ENCODE measurements around the gene JRKL.

Gene JRKL

GRCh38 chr11:96389720-96390487 lies at the start of gene JRKL, which contains the start of gene CCDC82:
Gene JRKL, plus strand, starts transcription at chr11:96390013. Its CDS starts 637 bp downstream, at chr11:96390650.
Gene CCDC82, minus strand, starts transcription at chr11:96389912. Its CDS starts 5,165 bp downstream, at chr11:96384747.
- DNase-seq (ENCODE audit: low spot score), result peak; percentile 96

GRCh38 chr11:96340555-96340885 lies 49.3 kb upstream of the JRKL start:
- peak; percentile 30 for DNase-seq (ENCODE audit: low spot score)

GRCh38 chr11:96341211-96342013 lies 48.4 kb upstream of the JRKL start:
- DNase-seq (ENCODE audit: low spot score), result peak; percentile 55

GRCh38 chr11:96342014-96342960 lies 47.5 kb upstream of the JRKL start:
- no peak for DNase-seq (ENCODE audit: low spot score)

- peak; percentile 93 for DNase-seq (ENCODE audit: low spot score)
Measured at GRCh38 chr11:96342961-96343711, 46.7 kb upstream of the JRKL start, which contains the start of gene MAML2. Gene MAML2, minus strand, starts transcription at chr11:96343195. Its CDS starts 1,300 bp downstream, at chr11:96341895.

GRCh38 chr11:96356848-96357247 lies 33.0 kb upstream of the JRKL start:
- DNase-seq (ENCODE audit: low spot score), result no peak

- DNase-seq (ENCODE audit: low spot score), result no peak
Measured at GRCh38 chr11:96357794-96358193, 32.0 kb upstream of the JRKL start.

GRCh38 chr11:96358321-96358720 lies 31.5 kb upstream of the JRKL start:
- no peak for DNase-seq (ENCODE audit: low spot score)

- no peak for DNase-seq (ENCODE audit: low spot score)
Measured at GRCh38 chr11:96361778-96362177, 28.0 kb upstream of the JRKL start.

- DNase-seq (ENCODE audit: low spot score), result no peak
Measured at GRCh38 chr11:96365493-96365892, 24.3 kb upstream of the JRKL start.

- DNase-seq (ENCODE audit: low spot score), result no peak
Measured at GRCh38 chr11:96366024-96366423, 23.8 kb upstream of the JRKL start.

- DNase-seq (ENCODE audit: low spot score), result no peak
Measured at GRCh38 chr11:96367342-96367741, 22.5 kb upstream of the JRKL start.

- no peak for DNase-seq (ENCODE audit: low spot score)
Measured at GRCh38 chr11:96373826-96374225, 16.0 kb upstream of the JRKL start.

- no peak for DNase-seq (ENCODE audit: low spot score)
Measured at GRCh38 chr11:96376796-96377195, 13.0 kb upstream of the JRKL start.

GRCh38 chr11:96384156-96384555 lies 5.7 kb upstream of the JRKL start:
- no peak for DNase-seq (ENCODE audit: low spot score)

GRCh38 chr11:96385187-96385586 lies 4.6 kb upstream of the JRKL start:
- DNase-seq (ENCODE audit: low spot score), result no peak

GRCh38 chr11:96388891-96389719 lies 708 bp upstream of the JRKL start:
- peak; percentile 36 for DNase-seq (ENCODE audit: low spot score)

- DNase-seq (ENCODE audit: low spot score), result no peak
Measured at GRCh38 chr11:96390488-96390792, 627 bp downstream of the JRKL start.

GRCh38 chr11:96391698-96392307 lies 2.0 kb downstream of the JRKL start:
- no peak for DNase-seq (ENCODE audit: low spot score)

GRCh38 chr11:96393753-96394348 lies 4.0 kb downstream of the JRKL start:
- DNase-seq (ENCODE audit: low spot score), result peak; percentile 25
